GM03348 (cell line): ENCODE measurements around the gene TRMU.
A peak's percentile ranks its signal among the peaks of the same experiment; 100 is the strongest.

Experiments used
- DNase-seq: peaks from one replicate; pipeline ENCODE4 v3.0.0; 2012; ENCODE audit warnings: low spot score

The TRMU gene

GRCh38 chr22:46355996-46356471, 20.5 kb downstream of the TRMU start:
- DNase-seq: no peak

DNA sequence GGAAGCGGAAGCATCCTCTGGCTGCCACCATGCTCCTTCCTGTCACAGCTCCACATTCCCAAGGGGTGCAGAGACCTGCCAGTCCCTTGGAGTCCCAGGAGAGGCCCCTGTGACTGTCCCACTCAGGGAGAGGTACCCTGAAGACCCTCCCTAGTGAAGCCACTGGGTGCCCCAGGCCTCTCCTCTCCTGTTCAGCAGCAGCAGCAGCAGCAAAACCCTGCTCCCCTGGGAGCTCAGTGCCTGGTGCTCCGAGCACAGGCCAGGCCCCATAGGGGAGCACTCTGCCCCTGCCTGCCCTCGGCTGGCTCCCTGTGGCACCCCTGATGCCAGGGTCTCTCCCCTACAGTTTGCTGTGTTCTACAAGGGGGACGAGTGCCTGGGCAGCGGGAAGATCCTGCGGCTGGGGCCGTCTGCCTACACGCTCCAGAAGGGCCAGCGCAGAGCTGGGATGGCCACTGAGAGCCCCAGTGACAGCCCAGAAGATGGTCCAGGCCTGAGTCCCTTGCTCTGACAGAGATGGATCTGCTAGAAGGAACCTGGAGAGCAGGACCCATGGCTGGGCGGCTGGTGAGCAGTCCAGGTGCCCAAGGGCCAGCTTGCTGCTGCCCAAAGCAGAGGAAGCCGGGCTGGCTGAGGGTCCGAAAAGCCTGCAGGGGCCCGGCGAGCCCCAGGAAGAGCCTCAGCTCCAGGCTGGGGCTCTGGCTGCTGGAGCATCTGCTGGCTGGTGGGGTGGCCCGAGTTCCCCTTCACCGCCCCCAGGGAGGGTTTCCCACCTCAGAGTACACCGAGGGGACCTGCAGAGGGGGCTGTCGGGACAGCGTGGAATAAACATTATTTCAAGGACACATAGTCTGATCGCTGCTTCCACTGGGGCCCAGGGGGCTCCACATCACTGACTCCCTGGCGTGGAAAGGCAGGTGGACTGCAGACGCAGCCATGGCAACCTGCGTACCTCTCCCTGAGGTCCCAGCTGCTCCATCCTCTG, 21.3 kb downstream of the TRMU start:
- DNase-seq: no peak

GRCh38 chr22:46357711-46358520, 22.4 kb downstream of the TRMU start:
- DNase-seq: no peak

DNA sequence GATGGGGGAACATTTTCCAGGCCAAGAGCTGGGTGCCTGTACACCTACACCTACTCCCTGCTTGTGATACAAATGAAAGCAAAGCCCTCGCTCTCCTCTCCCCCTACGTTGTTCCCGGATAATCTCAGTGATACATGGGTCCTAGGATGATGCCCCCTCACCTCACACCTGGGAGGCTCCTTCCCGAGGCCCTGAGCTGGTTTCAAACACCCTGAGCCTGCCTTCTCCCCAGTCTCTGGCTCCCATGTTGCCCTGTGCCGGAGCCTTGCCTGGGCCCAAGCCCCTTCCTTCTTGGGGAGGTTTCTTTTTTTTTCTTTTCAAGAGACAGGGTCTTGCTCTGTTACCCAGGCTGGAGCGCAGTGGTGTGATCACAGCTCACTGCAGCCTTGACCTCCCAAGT, 23.3 kb downstream of the TRMU start:
- DNase-seq: no peak

DNA sequence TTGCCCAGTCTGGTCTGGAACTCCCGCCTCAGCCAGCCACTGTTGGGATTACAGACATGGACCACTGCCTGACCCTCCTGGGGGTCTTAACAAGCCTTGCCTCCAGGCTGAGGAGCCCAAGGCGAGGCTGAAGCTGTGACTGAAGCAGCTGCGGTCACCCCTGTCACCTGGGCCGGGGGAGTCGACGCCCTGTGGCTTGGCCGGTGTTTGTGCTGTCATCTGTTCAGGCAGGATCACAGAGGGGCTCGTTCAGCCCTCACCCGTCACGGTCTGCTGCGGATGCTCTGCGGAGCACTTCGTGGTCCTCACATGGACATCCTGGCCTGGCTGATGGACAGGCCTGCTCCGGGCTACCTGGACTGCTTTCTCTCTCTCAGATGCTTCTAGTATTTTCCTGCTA, 23.8 kb downstream of the TRMU start:
- DNase-seq: no peak

DNA sequence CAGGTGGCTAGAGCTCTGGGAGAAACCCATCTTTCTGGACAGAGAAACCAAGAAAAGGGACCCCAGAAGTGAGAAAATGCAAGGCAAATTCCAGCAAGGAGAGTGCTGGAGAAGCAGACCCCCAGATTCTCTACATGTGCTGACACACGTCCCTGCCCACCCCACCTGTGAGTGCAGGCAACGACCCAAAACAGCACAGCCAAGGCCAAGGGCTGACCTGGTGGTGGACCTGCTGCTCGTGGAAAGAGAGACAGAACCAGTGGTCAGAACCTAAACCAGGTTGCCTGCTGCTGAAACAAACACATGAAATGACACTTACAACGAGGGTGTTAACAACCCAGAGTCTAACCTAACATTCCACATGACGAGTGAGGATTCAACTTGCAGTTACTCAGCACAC, 24.6 kb downstream of the TRMU start:
- no peak for DNase-seq

- no peak for DNase-seq
Measured at GRCh38 chr22:46360891-46361290, 25.4 kb downstream of the TRMU start.

DNA sequence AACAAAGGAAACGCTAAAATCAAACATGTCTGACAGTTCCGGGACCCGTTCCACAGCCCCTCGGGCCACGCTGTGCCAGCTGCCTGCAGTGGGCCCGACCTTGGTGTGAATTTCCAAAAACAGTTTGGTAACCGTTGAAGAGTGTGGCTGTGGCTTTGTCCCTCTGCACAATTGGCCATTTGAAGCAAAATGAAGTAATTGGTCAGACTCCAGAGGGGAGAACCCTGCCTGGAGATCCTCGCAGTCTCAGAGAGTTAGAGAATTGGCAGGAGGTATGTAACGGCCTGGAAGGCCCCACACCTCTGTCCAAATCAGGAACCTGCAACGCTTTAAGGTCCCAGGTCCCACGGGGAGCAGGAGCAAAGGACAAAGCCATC, 26.3 kb downstream of the TRMU start:
- no peak for DNase-seq

DNA sequence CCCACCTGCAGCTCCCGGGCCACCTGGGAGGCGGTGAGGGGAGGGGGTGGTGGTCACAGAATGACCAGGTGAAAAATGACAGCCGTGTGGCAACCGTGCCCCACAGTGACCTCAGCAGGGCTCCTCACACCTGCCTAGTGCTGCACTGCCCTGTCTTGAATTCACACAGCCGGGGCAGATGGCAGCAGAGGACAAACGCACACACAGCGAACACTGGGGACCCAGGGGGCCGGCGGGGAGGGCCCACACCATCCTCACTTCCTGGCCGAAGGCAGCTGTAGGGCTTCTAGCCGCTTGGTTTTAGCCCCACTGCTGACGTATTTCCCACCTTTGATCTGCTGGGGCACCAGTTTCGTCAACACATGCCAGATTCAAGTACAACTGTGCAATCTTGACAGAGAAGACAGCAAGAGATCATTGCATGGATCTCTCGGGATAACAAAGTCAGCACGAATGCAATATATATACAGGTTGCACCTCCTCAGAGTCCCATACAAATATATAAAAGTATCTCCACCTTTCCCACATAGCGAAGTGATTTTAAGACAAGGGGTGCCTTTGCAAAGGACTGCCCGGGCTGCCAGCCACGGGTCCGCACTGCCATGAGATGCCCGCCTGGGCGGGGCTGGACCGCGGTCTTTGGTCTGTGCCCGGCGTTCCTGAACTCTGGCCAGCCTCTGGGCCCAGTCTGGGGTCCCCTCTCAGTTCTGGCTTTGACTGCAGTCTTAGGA, 26.9 kb downstream of the TRMU start:
- no peak for DNase-seq

DNA sequence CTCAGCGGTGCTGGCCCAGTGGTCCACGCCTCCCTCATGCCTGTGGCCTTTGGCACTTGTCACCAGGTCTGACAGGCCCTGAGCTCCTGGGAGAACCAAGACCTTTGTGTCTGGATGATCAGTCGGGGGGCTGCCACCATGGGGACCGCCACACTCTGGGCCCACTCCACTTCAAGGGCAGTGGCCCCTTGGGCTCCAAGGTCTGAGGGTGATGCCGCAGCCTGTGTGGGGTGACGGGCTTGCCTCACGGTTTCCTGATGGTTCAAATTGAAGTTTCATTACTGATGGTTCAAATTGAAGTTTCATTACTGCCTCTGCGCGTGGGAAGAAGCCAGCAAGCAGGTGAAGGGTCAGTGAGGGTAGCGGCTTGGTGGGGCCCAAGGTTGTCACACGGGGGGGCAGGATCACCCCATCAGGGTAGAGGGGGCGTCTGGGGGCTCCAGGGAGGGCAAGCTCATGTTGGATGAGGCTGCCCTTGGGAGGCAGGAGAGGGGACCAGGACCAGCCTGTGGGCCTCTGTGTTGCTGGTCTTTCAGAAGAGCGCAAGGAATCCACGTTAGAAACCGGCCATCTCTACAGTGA, 27.5 kb downstream of the TRMU start:
- DNase-seq: no peak

DNA sequence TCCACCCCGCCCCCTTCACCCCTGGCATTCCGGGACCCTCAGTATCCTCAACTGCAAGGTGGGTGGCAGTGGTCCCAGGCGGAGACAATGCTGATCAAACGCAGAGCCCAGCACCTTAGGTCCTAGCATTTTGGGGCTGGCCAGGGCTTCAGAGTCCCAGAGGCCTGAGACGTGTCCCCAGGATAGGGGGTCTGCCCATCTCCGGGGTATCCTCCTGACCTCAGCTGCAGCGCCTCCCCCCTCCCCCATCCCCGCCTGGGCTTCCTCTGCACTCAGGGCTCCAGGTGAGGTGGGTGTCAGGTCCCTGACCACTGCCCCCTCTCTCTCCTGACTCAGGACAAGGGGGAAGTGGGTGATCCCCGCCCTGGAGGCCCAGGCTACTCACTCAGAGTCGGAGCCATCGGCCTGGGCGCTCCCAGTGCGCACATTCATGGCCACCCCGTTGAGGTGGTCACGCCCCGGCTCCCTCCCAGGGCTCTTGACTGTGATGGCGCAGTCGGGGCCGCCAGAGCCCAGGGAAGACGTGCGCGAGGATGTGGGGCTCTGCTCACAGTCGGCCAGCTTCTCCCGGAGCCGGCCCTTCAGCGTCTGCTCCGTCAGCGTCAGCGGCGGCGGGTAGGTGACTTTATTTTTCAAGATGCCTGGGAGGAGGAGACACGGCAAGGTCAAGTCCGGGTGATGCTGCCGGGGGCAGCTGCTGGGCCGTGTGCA, 28.3 kb downstream of the TRMU start:
- DNase-seq: no peak

DNA sequence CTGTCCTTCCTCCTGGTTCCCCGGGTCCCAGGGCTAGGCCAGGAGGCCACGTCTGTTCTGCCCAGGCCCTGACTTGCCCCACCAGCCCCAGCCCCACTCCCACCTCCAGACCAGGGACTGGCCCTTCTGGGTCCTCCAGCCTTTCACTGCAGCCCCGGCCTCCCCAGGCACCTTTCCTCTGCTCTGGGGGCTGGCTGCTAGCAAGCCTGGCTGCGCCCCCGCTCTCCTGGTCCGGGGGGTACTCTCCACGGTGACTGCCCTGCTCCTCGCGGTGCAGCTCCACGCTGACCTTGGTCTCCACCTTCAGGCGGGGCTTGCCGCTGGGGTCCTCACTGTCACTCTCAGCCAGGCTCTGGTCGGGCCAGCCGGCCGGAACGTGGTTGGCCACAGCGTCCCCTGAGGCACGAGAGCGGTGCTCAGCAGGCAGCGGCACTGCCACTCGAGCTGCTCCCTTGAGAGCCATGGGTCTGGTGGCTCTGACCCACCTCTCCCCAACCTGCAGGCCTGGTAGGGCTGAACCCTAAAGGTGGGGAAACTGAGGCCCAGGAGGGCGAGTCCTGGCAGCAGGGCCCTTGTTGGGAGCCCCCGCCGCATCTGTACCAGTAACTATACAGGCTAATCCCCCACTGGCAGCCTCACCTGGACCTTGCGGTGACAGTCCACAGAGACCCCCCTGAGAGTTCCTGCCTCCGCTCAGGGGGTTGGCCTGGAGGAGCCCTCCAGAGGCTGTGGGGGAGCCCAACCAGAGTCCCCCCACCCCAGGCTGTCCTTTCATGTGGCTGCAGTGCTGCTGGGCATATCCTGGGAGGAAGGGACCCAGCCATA, 29.0 kb downstream of the TRMU start:
- DNase-seq: no peak

- no peak for DNase-seq
Measured at GRCh38 chr22:46365166-46365624, 29.7 kb downstream of the TRMU start.

- no peak for DNase-seq
Measured at GRCh38 chr22:46366327-46366731, 30.8 kb downstream of the TRMU start.

- DNase-seq: no peak
Measured at GRCh38 chr22:46366801-46367706, 31.5 kb downstream of the TRMU start.

GRCh38 chr22:46367707-46368191, 32.2 kb downstream of the TRMU start:
- peak; percentile 92 for DNase-seq

- DNase-seq: no peak
Measured at GRCh38 chr22:46368422-46368821, 32.9 kb downstream of the TRMU start.

GRCh38 chr22:46368871-46369715, 33.6 kb downstream of the TRMU start:
- DNase-seq: no peak
